Fibroblast of the conjunctiva (primary cell): ENCODE data around the gene OPN4.

ENCODE experiments used
- DNase-seq: peaks from one replicate; pipeline ENCODE4 v3.0.0-alpha.2; 2010; ENCODE audit warnings: low read depth

OPN4 gene

DNA sequence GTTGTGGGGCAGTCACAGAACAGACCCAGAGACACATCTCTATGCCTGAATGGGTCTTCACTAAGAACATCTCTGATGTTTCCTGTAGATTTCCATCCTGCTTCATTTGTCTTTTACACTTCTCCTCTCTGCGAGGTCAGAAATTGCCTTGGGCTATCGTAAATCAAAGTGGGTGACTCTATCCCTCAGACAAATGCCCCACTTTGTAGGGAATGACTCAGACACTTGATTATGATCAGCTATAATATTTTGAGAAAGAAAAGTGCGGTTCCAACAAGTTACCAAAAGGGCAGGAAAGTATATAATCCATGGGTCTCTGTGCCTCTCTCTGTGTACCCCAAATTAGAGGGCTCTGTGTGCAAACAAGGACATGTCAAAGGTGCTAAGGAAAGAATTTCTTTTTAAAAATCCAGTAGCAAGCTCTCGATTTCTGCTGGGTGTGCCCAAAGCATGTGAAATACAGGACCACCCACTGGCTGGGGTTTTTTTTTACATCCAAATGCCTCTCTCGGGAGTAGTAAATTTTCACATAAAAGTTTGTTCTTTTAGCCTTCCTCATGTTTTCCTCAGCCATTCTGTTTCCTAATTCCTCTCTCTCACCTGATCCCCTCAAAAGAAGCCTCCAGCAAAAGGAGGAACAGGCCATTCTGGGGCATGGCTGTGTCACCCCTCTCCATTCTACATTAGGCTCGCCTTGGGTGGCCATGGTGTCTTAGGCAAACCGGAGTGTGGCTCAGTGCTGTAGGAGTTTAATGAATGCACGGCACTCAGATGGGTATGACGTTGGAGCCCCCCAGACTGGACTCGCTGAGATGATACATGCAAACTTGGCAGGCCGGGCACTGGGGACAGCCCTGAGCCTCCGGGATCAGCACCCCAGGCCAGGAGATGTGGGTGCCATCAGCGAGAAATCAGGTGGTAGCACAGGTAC lies 6.3 kb upstream of the OPN4 start:
- no peak for DNase-seq

DNA sequence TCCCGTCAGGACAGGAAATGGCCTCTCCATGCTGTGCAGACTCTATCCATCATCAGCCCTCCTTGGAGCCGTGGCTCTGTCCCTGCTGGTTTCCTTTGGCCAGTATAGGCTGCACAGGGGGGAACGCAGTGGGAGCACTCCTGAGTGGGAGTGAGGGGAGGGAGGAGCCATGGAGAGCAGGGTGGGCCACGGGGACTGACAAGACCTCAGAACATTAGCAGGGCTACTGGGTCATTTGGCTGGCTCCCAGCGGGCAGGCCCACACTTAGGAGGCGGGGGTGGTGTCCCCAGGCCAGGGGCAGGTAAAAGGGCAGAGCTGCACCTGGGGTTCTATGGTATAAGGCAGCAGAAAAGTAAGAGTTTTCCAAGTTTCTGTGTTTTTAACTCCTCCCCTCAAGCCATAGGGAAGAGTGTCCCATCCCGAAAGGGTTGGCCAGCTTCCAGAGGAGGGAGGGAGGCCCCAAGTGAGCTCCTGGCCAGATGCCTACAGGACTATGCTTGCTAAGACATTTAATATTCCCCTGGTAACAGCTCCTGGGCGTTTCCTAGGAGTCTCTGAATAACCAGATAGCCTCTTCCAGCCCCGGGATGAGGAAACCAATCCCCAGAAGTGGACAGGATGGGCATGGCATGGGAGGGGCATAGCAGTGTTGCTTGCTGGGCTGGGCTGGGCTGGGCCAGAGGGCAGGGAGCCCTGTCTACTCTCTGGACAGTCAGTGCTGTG lies 5.5 kb upstream of the OPN4 start:
- DNase-seq, result peak; percentile 90

DNA sequence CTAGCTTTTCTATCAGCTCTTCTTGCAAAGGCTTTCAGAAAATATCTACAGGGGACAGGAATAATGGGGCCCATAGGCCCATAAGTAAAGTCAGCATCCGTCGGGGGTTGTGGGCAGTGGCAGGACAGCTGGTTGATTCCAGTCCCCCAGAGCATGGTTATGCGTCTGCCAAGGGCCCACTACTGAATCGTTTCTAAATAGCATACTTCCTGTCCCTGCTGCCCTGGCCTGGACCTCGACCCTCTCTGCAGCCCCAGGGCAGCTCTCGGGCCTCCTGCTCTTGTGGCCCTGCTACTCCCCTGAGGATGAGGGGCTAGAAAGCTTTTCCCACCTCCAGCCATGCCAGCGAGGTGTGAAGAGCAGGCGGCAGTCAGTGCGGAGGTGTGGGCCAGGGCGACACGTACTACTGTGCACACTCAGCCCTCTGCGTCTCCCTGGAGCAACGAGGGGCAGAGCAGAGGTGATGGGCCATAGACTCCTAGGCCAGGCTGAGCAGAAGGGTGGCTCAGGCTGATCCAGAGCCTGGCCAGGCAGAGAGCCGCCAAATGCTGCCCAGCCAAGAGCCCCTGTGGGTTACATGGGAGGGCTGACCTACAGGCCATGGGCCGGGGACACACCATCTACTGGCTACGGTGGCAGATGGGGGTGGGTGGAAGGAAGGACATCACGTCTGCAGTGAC lies 4.7 kb upstream of the OPN4 start:
- DNase-seq, result no peak

- DNase-seq, result no peak
Observed at GRCh38 chr10:86650151-86650550, 4.2 kb upstream of the OPN4 start.

- no peak for DNase-seq
Observed at GRCh38 chr10:86651021-86651471, 3.3 kb upstream of the OPN4 start.

DNA sequence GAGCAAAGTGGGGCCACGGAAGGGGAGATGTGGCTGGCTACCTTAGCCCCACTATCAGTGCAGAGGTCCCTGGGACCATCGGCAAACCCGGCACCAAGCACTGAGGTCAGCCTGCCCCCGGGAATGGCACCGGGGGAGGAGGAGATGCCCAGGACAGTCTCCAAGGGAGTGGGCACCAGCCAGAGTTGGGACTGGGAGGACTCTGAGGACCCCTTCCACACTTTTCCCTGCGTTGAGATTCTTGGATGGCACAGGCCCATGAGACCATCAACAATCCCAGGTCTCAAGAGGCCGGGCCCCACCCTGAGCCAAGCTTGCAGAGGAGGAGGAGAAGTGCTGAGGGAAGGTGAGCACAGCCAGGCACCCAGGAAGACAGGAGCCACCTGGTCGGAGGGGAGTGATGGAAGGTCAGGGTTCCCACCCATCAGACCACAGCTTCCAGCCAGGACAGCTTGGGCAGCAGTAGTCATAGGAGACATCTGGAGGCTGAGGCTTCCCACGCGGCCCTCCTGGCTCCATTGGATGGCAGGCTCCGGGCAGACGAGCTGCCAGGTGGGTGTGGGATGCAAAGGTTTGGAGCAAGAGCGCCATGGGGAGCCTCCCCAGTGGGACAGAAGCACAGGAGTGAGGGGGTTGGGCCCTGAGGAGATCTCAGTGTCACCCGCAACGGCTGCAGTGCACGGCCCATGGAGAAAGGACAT lies 2.6 kb upstream of the OPN4 start:
- no peak for DNase-seq

GRCh38 chr10:86652361-86653202 lies 1.8 kb upstream of the OPN4 start:
- DNase-seq, result peak; percentile 10

- no peak for DNase-seq
Observed at GRCh38 chr10:86653379-86653778, 968 bp upstream of the OPN4 start.

DNA sequence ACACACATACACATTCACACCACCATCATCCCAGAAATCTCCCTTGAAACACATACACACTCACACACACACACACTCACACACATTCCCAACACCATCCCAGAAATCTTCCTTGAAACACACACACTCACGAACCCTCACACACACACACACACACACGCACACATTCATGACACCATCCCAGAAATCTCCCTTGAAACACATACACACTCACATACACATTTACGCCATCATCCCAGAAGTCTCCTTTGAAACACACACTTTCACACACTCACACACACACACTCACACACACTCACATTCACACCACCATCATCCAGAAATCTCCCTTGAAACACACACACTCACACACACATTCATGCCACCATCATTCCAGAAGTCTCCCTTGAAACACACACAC lies 360 bp upstream of the OPN4 start:
- DNase-seq, result no peak

- no peak for DNase-seq
Observed at GRCh38 chr10:86655173-86655540, 810 bp downstream of the OPN4 start.

- DNase-seq, result no peak
Observed at GRCh38 chr10:86655596-86655995, 1.2 kb downstream of the OPN4 start.

GRCh38 chr10:86657011-86657395 lies 2.7 kb downstream of the OPN4 start:
- no peak for DNase-seq

DNA sequence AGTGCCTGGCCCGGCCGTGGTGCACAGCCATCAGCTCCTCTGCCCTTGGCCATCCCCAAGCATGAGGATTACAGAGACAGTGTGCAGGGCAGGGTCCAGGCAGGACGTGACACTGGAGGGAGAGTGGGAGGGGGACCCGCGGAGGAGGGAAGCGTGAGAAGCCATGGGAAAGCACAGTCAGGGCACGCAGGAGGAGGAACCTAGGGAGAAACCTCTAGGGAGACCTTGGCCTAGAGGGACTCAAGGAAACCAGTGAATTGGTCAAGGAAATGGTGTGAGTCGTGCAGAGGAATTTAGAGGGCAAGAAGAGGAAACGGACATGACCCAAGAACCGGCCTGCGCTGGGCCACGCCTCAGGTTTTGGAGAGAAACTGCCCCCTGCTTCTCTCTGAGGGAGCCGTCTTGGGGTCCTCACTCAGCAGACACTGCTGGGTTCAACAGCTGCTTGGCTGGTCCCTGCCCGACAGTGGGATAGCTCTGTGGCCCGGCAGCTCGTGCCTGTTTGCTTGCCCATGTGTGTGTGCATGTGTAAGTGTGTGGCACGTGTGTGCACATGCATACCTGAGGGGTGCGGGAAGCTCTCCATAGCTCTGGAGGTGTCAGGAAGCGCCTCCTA lies 3.2 kb downstream of the OPN4 start:
- no peak for DNase-seq

GRCh38 chr10:86658261-86658741 lies 4.0 kb downstream of the OPN4 start:
- no peak for DNase-seq

DNA sequence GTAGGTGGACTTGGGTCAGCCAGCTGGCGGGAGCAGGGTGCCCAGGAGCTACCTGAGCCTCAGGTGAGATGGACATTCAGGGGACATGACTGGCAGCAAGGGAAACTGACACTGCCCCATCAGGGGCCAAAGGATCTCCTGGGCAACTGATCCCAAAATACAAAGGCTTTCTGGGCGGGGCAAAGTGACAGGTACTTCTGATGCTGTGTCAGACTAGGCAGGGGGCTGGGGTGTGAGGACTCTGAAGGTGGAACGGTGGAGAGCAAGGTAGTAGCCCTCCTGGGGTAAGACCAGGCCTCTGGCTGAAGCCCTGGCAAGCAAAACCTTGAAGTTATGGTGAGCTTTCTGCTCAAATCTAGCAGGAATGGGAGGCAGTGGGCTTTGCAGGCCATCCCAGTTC lies 4.4 kb downstream of the OPN4 start:
- DNase-seq, result no peak

DNA sequence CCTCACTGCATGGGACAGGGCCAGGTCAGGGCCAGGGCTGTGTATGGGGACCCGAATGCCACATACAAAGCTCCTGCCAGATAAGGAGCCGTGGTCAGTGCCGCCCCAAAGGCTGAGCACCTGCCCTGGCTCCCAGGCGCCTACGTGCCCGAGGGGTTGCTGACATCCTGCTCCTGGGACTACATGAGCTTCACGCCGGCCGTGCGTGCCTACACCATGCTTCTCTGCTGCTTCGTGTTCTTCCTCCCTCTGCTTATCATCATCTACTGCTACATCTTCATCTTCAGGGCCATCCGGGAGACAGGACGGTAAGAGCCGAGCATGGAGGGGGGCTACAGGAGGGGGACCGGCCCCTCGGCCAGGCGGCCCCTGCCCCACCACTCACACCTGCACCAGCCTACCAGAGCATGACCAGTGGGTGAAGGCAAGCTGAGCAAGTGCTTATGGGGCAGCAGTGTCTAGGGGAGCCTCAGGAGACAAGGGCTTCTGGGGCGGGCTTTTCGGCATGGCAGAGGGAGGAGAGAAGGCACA lies 4.9 kb downstream of the OPN4 start:
- no peak for DNase-seq

GRCh38 chr10:86659721-86660453 lies 5.5 kb downstream of the OPN4 start:
- no peak for DNase-seq

DNA sequence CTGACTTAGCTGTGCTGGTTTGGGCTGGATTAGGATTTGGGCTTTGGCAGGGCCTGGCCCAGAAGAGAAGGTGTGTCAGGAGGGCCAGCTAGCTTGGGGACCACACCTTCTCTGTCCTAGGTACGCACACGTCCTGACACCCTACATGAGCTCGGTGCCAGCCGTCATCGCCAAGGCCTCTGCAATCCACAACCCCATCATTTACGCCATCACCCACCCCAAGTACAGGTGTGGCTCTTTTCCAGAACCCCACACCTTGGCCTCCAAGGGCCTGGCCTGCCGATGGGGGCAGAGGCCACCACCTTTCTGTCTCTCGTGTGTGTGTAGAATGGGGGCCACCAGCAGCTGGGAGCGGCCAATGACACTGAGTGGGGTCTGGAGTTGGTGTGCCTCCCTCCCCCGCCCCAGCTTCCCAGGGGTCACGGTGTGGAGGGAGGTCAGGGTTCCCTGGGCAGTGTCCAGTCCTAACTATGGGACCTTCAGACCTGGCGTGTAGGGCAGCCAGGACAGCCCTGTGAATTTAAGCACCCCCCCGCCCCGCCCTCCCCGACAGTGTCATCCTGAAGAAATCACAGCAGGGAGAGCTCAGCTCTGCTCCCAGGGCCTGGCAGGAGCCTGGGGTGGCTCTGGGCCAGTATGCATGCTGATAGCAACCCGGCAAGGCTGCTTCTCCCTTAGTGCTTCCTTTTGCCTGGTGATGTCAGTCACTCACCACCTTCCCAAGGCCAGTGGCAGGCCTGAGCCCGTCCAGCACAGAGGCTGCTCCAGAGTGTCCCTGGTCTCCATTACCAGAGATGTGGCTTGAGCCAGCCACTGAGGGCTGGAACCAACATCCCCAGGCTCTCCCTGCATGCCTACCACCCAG lies 7.0 kb downstream of the OPN4 start:
- DNase-seq, result no peak
